Upper lobe of left lung (tissue), 6 donors: ENCODE data around the gene ARIH2. TPM values are rescaled to one million over a fixed set of nuclear protein-coding genes. Genes with fewer than 3 reads are reported as not detected.

Source experiments
- ATAC-seq, 2 donors: fragments of 200-7000 bp; cut with Tn5 transposase; one replicate each; pipeline ENCODE4 v1.9.1; 2022; ENCODE audit warnings: mild to moderate bottlenecking in 2 of 2, moderate library complexity in 2 of 2; ENCODE audit not compliant: low FRiP score in 2 of 2
- DNase-seq, 2 donors: peaks; one replicate each; pipeline ENCODE4 v3.0.0-alpha.2; 2019 to 2020
- H3K27ac ChIP-seq, 4 donors: fragments of 200-600 bp; sonication (generic); one replicate each; pipeline ENCODE4 v1.5.1; 2016 to 2019
- H3K27me3 ChIP-seq, 4 donors: fragments of 200-600 bp; sonication (generic); one replicate each; pipeline ENCODE4 v1.5.1; 2017 to 2019
- H3K36me3 ChIP-seq, 4 donors: fragments of 200-600 bp; sonication (generic); one replicate each; pipeline ENCODE4 v1.5.1; 2016 to 2019
- H3K4me1 ChIP-seq, 4 donors: fragments of 200-600 bp; sonication (generic); one replicate each; pipeline ENCODE4 v1.5.1; 2018 to 2019
- H3K4me3 ChIP-seq, 4 donors: fragments of 200-600 bp; sonication (generic); one replicate each; pipeline ENCODE4 v1.5.1; 2017 to 2019; ENCODE audit warnings: mild to moderate bottlenecking in 2 of 4, moderate library complexity in 1 of 4
- H3K9me3 ChIP-seq, 4 donors: fragments of 200-600 bp; sonication (generic); one replicate each; pipeline ENCODE4 v1.5.1; 2018 to 2019
- CTCF ChIP-seq, 6 experiments: fragments of 450-650 bp in 4 of 6; fragments of 200-600 bp in 2 of 6; sonication (generic) in 2 of 6; IDR thresholded peaks; one replicate each; pipeline ENCODE4 v1.5.1; 2016 to 2019; ENCODE audit warnings: antibody characterized with exemption in 6 of 6
- EP300 ChIP-seq, 4 donors: sonication (generic); formaldehyde crosslinking; IDR thresholded peaks; one replicate each; pipeline ENCODE4 v1.5.1; 2017; ENCODE audit warnings: antibody characterized with exemption in 4 of 4, control low read depth in 2 of 4
- POLR2A ChIP-seq, 4 donors: fragments of 450-650 bp; IDR thresholded peaks; one replicate each; pipeline ENCODE4 v1.5.1; 2016 to 2017; ENCODE audit warnings: antibody characterized with exemption in 4 of 4, mild to moderate bottlenecking in 2 of 4
- POLR2AphosphoS5 ChIP-seq, 2 donors: sonication (generic); formaldehyde crosslinking; IDR thresholded peaks; one replicate each; pipeline ENCODE4 v1.5.1; 2017; ENCODE audit warnings: antibody characterized with exemption in 2 of 2
- WGBS, 2 donors: methylation state at CpG; one replicate each; pipeline ENCODE4 v1.1.5; 2017 to 2018; 5-methylcytosine and 5-hydroxymethylcytosine counted together
- total RNA-seq, 6 donors: library from RNA; depleted of rRNA in 4 of 6; stranded (reverse); fragments of >200 nt in 4 of 6; gene quantifications; one replicate each; pipeline versions ENCODE4 v1.1.0 to v1.2.1, GENCODE V29; 2016 to 2021
- donor health status: DM: no; HTN: no; CAD: no; lungs with moderate emphysema.
- donor health status: DM: no; HTN: yes; CAD: no; lungs with severe emphysema.

ARIH2 gene
- 100 to 1,000 TPM in 2 of 6 donors, 10 to 100 TPM in 4; 81.2 to 190 (median 91.0) TPM for total RNA-seq

DNA sequence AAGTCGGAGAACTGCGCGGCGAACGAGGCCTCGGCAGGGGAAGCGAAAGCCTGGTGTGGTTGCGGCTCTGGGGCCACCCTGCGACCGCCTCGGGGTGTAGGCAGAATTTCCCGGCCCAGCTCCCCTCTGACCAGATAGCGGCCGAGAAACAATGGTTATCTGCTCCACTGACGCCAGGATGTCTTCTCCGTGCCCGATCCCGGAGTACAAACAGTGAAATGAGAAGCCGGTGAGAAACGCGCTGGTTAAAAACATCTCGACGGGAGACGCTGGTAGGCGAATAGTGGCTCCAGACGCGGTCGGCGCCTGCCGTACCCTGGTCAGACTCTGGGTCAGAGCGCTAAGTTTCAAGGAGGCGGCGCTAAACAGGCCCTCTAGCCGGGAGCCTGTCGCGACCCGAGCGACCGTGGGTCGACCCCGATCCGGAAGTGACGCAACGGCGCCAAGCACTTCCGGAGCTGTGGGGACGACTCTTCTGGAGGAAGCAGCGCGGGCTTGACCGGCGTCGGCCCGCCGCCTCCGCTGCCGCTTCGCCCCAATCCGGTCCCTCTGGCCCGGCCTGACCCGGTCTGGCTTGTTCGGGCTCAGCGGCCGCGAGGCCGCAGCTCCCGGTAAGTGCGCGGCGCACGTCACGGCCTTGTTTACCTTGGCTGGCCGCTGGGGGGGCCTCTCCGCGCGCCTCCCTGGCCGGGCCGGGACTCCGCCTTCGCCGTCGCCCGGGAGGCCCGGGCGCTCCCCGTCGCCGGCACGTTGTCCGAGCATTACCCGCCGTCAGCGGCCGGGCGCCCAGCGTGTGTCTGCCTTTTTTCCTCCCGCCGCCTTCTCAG lies at the start of gene ARIH2:
ARIH2 (plus strand) TSS at position 455 of the 827 bp plus-strand sequence. CDS start 8,717 bp downstream, outside the sequence.
- Histone ChIP-seq H3K27ac (peak within 1 kb of the TSS; percentile 93 to 99 (median 98)), H3K4me3 (peak within 1 kb of the TSS; percentile 69 to 94 (median 87)), H3K4me1 (peaks cover 19 to 33% (median 23%) of the 10 kb centered on the region in 4 donors), H3K9me3 (no peaks in the 10 kb centered on the region), H3K36me3 (peaks cover 0 to 9% (median 4%) of the 10 kb centered on the region in 4 donors), H3K27me3 (no peaks in the 10 kb centered on the region)
- DNase-seq (peak; percentile 95 to 98), ATAC-seq (peak; percentile 98)
- WGBS, 2 donors: 0 to 1% methylated on average over 15 to 49 of the region's 97 CpGs
- peak in 2 of 4 donors; percentile 61 to 74 for TF ChIP-seq EP300 (IDR thresholded peaks at IDR 0.05)
- TF ChIP-seq POLR2AphosphoS5 (IDR thresholded peaks at IDR 0.05): peak; percentile 87 to 91
- peak in 3 of 4 donors; percentile 80 to 91 (median 90) for TF ChIP-seq POLR2A (IDR thresholded peaks at IDR 0.05)
- peak; percentile 8 to 55 (median 24) for TF ChIP-seq CTCF (IDR thresholded peaks at IDR 0.05)

GRCh38 chr3:48877671-48878070 lies 41.0 kb upstream of the ARIH2 start:
- Histone ChIP-seq H3K4me1 (no peaks in the 10 kb centered on the region), H3K27me3 (no peaks in the 10 kb centered on the region), H3K36me3 (peaks cover 5 to 61% (median 16%) of the 10 kb centered on the region in 4 donors), H3K9me3 (no peaks in the 10 kb centered on the region), H3K4me3 (no peak overlapping the region), H3K27ac (no peak overlapping the region)
- 89 to 94% methylated on average over 8 of the region's 8 CpGs for WGBS, 2 donors
- ATAC-seq: no peak
- DNase-seq: no peak
- TF ChIP-seq POLR2AphosphoS5 (IDR thresholded peaks at IDR 0.05) (no peak), CTCF (IDR thresholded peaks at IDR 0.05) (no peak), POLR2A (IDR thresholded peaks at IDR 0.05) (no peak)

GRCh38 chr3:48879307-48879993 lies 39.2 kb upstream of the ARIH2 start:
- no peak overlapping the region for H3K4me3 ChIP-seq
- 82 to 89% methylated on average over 6 of the region's 6 CpGs for WGBS, 2 donors
- TF ChIP-seq CTCF (IDR thresholded peaks at IDR 0.05) (no peak), POLR2A (IDR thresholded peaks at IDR 0.05) (no peak), POLR2AphosphoS5 (IDR thresholded peaks at IDR 0.05) (no peak), EP300 (IDR thresholded peaks at IDR 0.05) (no peak)
- ATAC-seq: no peak
- peaks cover 5 to 61% (median 19%) of the 10 kb centered on the region in 4 donors for H3K36me3 ChIP-seq
- no peaks in the 10 kb centered on the region for H3K4me1 ChIP-seq
- H3K27me3 ChIP-seq: no peaks in the 10 kb centered on the region
- no peaks in the 10 kb centered on the region for H3K9me3 ChIP-seq
- no peak overlapping the region for H3K27ac ChIP-seq
- DNase-seq: no peak

GRCh38 chr3:48879994-48880377 lies 38.7 kb upstream of the ARIH2 start:
- Histone ChIP-seq H3K4me1 (no peaks in the 10 kb centered on the region), H3K9me3 (no peaks in the 10 kb centered on the region), H3K36me3 (peaks cover 5 to 61% (median 19%) of the 10 kb centered on the region in 4 donors), H3K27ac (no peak overlapping the region), H3K27me3 (no peaks in the 10 kb centered on the region), H3K4me3 (no peak overlapping the region)
- no peak for TF ChIP-seq POLR2A (IDR thresholded peaks at IDR 0.05)
- TF ChIP-seq POLR2AphosphoS5 (IDR thresholded peaks at IDR 0.05): no peak
- TF ChIP-seq EP300 (IDR thresholded peaks at IDR 0.05): no peak
- no peak for TF ChIP-seq CTCF (IDR thresholded peaks at IDR 0.05)
- 90% methylated on average over 6 of the region's 6 CpGs for WGBS, 2 donors
- DNase-seq: no peak
- peak in 1 of 2 donors; percentile 30 for ATAC-seq
